Activated CD4-positive, alpha-beta memory T cell treated with anti-CD3 and anti-CD28 coated beads for 36 hours (primary cell): ENCODE results near the gene KCTD7. TPM values are rescaled to one million over a fixed set of nuclear protein-coding genes. Genes with fewer than 3 reads are reported as not detected.

ENCODE experiments used
- CTCF ChIA-PET: fragments of 350-600 bp; sonication (Branson Sonifier 250); formaldehyde crosslinking; loops from one replicate; lab custom pipeline; 2021; ENCODE audit warnings: antibody characterized with exemption, inconsistent platforms; lab: Charles Lee
- POLR2A ChIA-PET: fragments of 350-600 bp; sonication (Branson Sonifier 250); formaldehyde crosslinking; loops from one replicate; lab custom pipeline; 2021; ENCODE audit warnings: antibody characterized with exemption; lab: Charles Lee
- DNase-seq: peaks from one replicate; pipeline ENCODE4 v3.0.0-alpha.2; 2020
- H3K27ac Mint-ChIP-seq: one replicate; pipeline ENCODE4 v1.8.0; 2021; ENCODE audit warnings: mixed read lengths
- H3K27me3 Mint-ChIP-seq: one replicate; pipeline ENCODE4 v1.8.0; 2021; ENCODE audit warnings: mixed read lengths
- H3K36me3 Mint-ChIP-seq: one replicate; pipeline ENCODE4 v1.8.0; 2021; ENCODE audit warnings: mixed read lengths
- H3K4me1 Mint-ChIP-seq: one replicate; pipeline ENCODE4 v1.8.0; 2021; ENCODE audit warnings: low read depth, mixed read lengths
- H3K4me3 Mint-ChIP-seq: one replicate; pipeline ENCODE4 v1.8.0; 2021; ENCODE audit warnings: mild to moderate bottlenecking, mixed read lengths
- H3K9me3 Mint-ChIP-seq: one replicate; pipeline ENCODE4 v1.8.0; 2021; ENCODE audit warnings: mixed read lengths
- intact Hi-C: fragments of 100-400 bp; cut with micrococcal nuclease; formaldehyde crosslinking; loops from one replicate; pipeline ENCODE4 v1.15.1; 2023
- total RNA-seq, 2 experiments: library from RNA; stranded (reverse); gene quantifications; one replicate each; pipeline ENCODE4 v1.2.3, GENCODE V29; 2021

KCTD7 gene
- total RNA-seq, 2 experiments from 2014 or later, result 7.4 to 8.2 TPM

GRCh38 chr7:66689081-66689480, 60.4 kb downstream of the KCTD7 start:
- POLR2A ChIA-PET, result no interaction called here
- H3K4me1 Mint-ChIP-seq, result peaks cover 4% of the 10 kb centered on the region

GRCh38 chr7:66693331-66693730, 64.7 kb downstream of the KCTD7 start:
- Mint-ChIP-seq H3K4me3 (no peak overlapping the region), H3K27ac (no peak overlapping the region), H3K9me3 (peaks cover 3% of the 10 kb centered on the region), H3K4me1 (no peaks in the 10 kb centered on the region), H3K27me3 (no peaks in the 10 kb centered on the region), H3K36me3 (peaks cover 5% of the 10 kb centered on the region)
- ChIA-PET CTCF (no interaction called here), POLR2A (no interaction called here)
- intact Hi-C loops, result no loop called here
- no peak for DNase-seq

More at GRCh38 chr7:66689081-66689480, 60.4 kb downstream of the KCTD7 start:
- Mint-ChIP-seq H3K27me3 (no peaks in the 10 kb centered on the region), H3K9me3 (peaks cover 9% of the 10 kb centered on the region), H3K4me3 (no peak overlapping the region), H3K27ac (no peak overlapping the region), H3K36me3 (peaks cover 2% of the 10 kb centered on the region)
- DNase-seq, result no peak
- intact Hi-C loops, result loop anchor here (10.0 kb wide), 1 partner anchor 306 kb away; the partner anchor contains the start of genes SBDS and TYW1
- CTCF ChIA-PET, result no interaction called here

Other genes with a start within 250 kb of the KCTD7 start
- gene RABGEF1, start 111.9 kb downstream of the KCTD7 start, total RNA-seq, result 10 to 100 TPM; 18.8 to 20.7 TPM